K562 (cell line): ENCODE data around the gene KCNAB1.

Experiments used
- CTCF ChIP-seq, 3 experiments: IDR thresholded peaks in 2 of 3; conservative IDR thresholded peaks in 1 of 3; 2 replicates each; pipeline ENCODE4 v1.5.1; 2011 to 2012; ENCODE audit warnings: low read length in 3 of 3, mild to moderate bottlenecking in 3 of 3, control low read depth in 2 of 3, improper control_type of control experiment in 1 of 3, inconsistent platforms in 1 of 3, low read depth in 1 of 3, mixed read lengths in 1 of 3, moderate library complexity in 1 of 3; ENCODE audit not compliant: insufficient read depth in 2 of 3
- EP300 ChIP-seq: IDR thresholded peaks from 2 replicates; pipeline ENCODE4 v1.6.1; 2012; ENCODE audit warnings: low read length, improper control_type of control experiment
- MGA ChIP-seq: fragments of 450-650 bp; IDR thresholded peaks from 2 replicates; pipeline ENCODE4 v1.6.1; 2016; ENCODE audit warnings: mild to moderate bottlenecking, moderate library complexity
- MTA1 ChIP-seq: fragments of 450-650 bp; IDR thresholded peaks from 2 replicates; pipeline ENCODE4 v1.6.1; 2017; ENCODE audit warnings: borderline replicate concordance
- NBN ChIP-seq: fragments of 450-650 bp; IDR thresholded peaks from 2 replicates; pipeline ENCODE4 v1.6.1; 2016; ENCODE audit warnings: low read depth, mild to moderate bottlenecking
- NFE2L1 ChIP-seq: fragments of 450-650 bp; IDR thresholded peaks from 2 replicates; pipeline ENCODE4 v1.6.1; 2016; ENCODE audit warnings: missing genetic modification characterization, low read depth, mild to moderate bottlenecking, missing compliant biosample characterization, moderate library complexity, borderline replicate concordance
- PHF20 ChIP-seq: fragments of 450-650 bp; IDR thresholded peaks from 2 replicates; pipeline ENCODE4 v1.6.1; 2018; ENCODE audit not compliant: partially characterized antibody
- POLR2AphosphoS5 ChIP-seq: IDR thresholded peaks from 2 replicates; pipeline ENCODE4 v1.6.1; 2011; ENCODE audit warnings: mild to moderate bottlenecking, low read depth, low read length, moderate library complexity; ENCODE audit not compliant: control insufficient read depth, insufficient read depth
- SP2 ChIP-seq: IDR thresholded peaks from 2 replicates; pipeline ENCODE4 v1.6.1; 2011; ENCODE audit warnings: mild to moderate bottlenecking, low read depth, low read length, moderate library complexity; ENCODE audit not compliant: poor library complexity, severe bottlenecking; ENCODE audit errors: extremely low read depth
- ZNF239 ChIP-seq: fragments of 250-450 bp; sonication (Bioruptor Pico); IDR thresholded peaks from 2 replicates; pipeline ENCODE4 v1.4.0; 2020; ENCODE audit warnings: mild to moderate bottlenecking
- ZNF24 ChIP-seq: fragments of 450-650 bp; IDR thresholded peaks from 2 replicates; pipeline ENCODE4 v1.6.1; 2016

- TF ChIP-seq NFE2L1 (tag), result no peak
- no peak for TF ChIP-seq CTCF (IDR thresholded peaks at IDR 0.05 in 2 of 3, conservative IDR thresholded peaks at IDR 0.05 in 1 of 3; ENCODE audit: insufficient read depth in 2 of 3, low read depth in 1 of 3, low read length in 3 of 3)
- TF ChIP-seq POLR2AphosphoS5, result no peak
- no peak for TF ChIP-seq NBN
- TF ChIP-seq SP2, result no peak
- no peak for TF ChIP-seq PHF20
- TF ChIP-seq EP300, result no peak
- no peak for TF ChIP-seq MGA
- no peak for TF ChIP-seq MTA1
- TF ChIP-seq ZNF239, result no peak
- TF ChIP-seq ZNF24, result no peak
Observed at GRCh38 chr3:156176048-156176447, 55.7 kb downstream of the KCNAB1 start.
